RCC 7860 (cell line): ENCODE measurements around the gene IRF2BP2.

Experiments
- DNase-seq: peaks from one replicate; pipeline ENCODE4 v3.0.0-alpha.2; 2015; ENCODE audit warnings: low spot score
- FAIRE-seq: peaks from 2 replicates; lab custom pipeline; 2012; peaks lifted over from hg19 to GRCh38; lab: Jason Lieb, UNC

IRF2BP2 gene

GRCh38 chr1:234585330-234586055 lies 24.5 kb downstream of the IRF2BP2 start:
- peak; percentile 52 for DNase-seq
- peak; percentile 20 for FAIRE-seq

- FAIRE-seq (no peak), DNase-seq (no peak)
Measured at GRCh38 chr1:234584926-234585325, 25.1 kb downstream of the IRF2BP2 start.

GRCh38 chr1:234584420-234584805 lies 25.6 kb downstream of the IRF2BP2 start:
- DNase-seq (no peak), FAIRE-seq (no peak)

GRCh38 chr1:234583755-234584419 lies 26.1 kb downstream of the IRF2BP2 start:
- FAIRE-seq (no peak), DNase-seq (no peak)

- FAIRE-seq, result no peak
Measured at GRCh38 chr1:234582681-234583301, 27.2 kb downstream of the IRF2BP2 start.

GRCh38 chr1:234582186-234582585 lies 27.8 kb downstream of the IRF2BP2 start:
- FAIRE-seq, result no peak
- no peak for DNase-seq

More at GRCh38 chr1:234582681-234583301, 27.2 kb downstream of the IRF2BP2 start:
- no peak for DNase-seq

- DNase-seq (no peak), FAIRE-seq (no peak)
Measured at GRCh38 chr1:234581063-234581714, 28.8 kb downstream of the IRF2BP2 start.

GRCh38 chr1:234579967-234580366 lies 30.0 kb downstream of the IRF2BP2 start:
- no peak for FAIRE-seq
- no peak for DNase-seq

GRCh38 chr1:234578735-234579134 lies 31.2 kb downstream of the IRF2BP2 start:
- no peak for DNase-seq
- no peak for FAIRE-seq

GRCh38 chr1:234578087-234578486 lies 31.9 kb downstream of the IRF2BP2 start:
- DNase-seq (no peak), FAIRE-seq (no peak)

- FAIRE-seq, result no peak
- DNase-seq, result no peak
Measured at GRCh38 chr1:234573711-234574299, 36.2 kb downstream of the IRF2BP2 start.

- no peak for FAIRE-seq
- DNase-seq, result no peak
Measured at GRCh38 chr1:234572966-234573365, 37.0 kb downstream of the IRF2BP2 start.

GRCh38 chr1:234571702-234572101 lies 38.3 kb downstream of the IRF2BP2 start:
- DNase-seq, result no peak
- FAIRE-seq, result no peak

GRCh38 chr1:234570329-234571120 lies 39.5 kb downstream of the IRF2BP2 start:
- DNase-seq (no peak), FAIRE-seq (no peak)

GRCh38 chr1:234568345-234568744 lies 41.6 kb downstream of the IRF2BP2 start:
- no peak for DNase-seq

GRCh38 chr1:234565132-234565531 lies 44.8 kb downstream of the IRF2BP2 start:
- DNase-seq, result no peak
- no peak for FAIRE-seq

More at GRCh38 chr1:234568345-234568744, 41.6 kb downstream of the IRF2BP2 start:
- FAIRE-seq, result no peak

GRCh38 chr1:234564035-234565029 lies 45.6 kb downstream of the IRF2BP2 start:
- DNase-seq (peak; percentile 99), FAIRE-seq (peak; percentile 98)

- no peak for DNase-seq
- no peak for FAIRE-seq
Measured at GRCh38 chr1:234562334-234562733, 47.6 kb downstream of the IRF2BP2 start.

- no peak for FAIRE-seq
- no peak for DNase-seq
Measured at GRCh38 chr1:234561319-234561718, 48.7 kb downstream of the IRF2BP2 start.
